Measurements from ENCODE around the gene ALKBH7.

The ALKBH7 gene

GRCh38 chr19:6424195-6424938, 51.8 kb downstream of the ALKBH7 start, which contains the start of gene KHSRP:
Gene KHSRP (minus strand): TSS chr19:6424811. CDS start chr19:6424701, 110 bp downstream.
- TF ChIP-seq TOX (CRISPR knock-in tag; IDR thresholded peaks at IDR 0.05; ENCODE audit: borderline replicate concordance) (no peak), ARNTL (CRISPR knock-in tag; IDR thresholded peaks at IDR 0.05; ENCODE audit: borderline replicate concordance, low read depth) (no peak)
- no peak for ATAC-seq

Measured in SK-N-SH treated with all-trans-retinoic acid at 6 μM for 48 hours (cell line).